ENCODE data around the gene CASZ1. TPM values are rescaled to one million over a fixed set of nuclear protein-coding genes. Genes with fewer than 3 reads are reported as not detected.

CASZ1 gene
- total RNA-seq, 1 experiment from 2014 or later = 6.4 TPM

- no peak for DNase-seq (ENCODE audit: extremely low read depth, low read depth)
These were observed 134.3 kb downstream of the CASZ1 start for GRCh38 chr1:10662090-10662688.

DNA sequence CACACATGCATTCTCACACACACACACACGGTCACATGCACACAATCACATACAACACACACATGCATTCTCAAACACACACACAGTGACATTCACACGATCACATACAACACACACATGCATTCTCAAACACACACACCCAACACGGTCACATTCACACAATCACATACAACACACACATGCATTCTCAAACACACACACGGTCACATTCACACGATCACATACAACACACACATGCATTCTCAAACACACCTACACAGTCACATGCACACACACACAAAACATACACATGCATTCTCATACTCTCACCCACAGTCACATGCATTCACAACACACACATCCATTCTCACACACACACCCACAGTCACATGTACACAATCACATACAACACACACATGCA, 135.0 kb downstream of the CASZ1 start:
- DNase-seq (ENCODE audit: extremely low read depth, low read depth) = no peak

DNA sequence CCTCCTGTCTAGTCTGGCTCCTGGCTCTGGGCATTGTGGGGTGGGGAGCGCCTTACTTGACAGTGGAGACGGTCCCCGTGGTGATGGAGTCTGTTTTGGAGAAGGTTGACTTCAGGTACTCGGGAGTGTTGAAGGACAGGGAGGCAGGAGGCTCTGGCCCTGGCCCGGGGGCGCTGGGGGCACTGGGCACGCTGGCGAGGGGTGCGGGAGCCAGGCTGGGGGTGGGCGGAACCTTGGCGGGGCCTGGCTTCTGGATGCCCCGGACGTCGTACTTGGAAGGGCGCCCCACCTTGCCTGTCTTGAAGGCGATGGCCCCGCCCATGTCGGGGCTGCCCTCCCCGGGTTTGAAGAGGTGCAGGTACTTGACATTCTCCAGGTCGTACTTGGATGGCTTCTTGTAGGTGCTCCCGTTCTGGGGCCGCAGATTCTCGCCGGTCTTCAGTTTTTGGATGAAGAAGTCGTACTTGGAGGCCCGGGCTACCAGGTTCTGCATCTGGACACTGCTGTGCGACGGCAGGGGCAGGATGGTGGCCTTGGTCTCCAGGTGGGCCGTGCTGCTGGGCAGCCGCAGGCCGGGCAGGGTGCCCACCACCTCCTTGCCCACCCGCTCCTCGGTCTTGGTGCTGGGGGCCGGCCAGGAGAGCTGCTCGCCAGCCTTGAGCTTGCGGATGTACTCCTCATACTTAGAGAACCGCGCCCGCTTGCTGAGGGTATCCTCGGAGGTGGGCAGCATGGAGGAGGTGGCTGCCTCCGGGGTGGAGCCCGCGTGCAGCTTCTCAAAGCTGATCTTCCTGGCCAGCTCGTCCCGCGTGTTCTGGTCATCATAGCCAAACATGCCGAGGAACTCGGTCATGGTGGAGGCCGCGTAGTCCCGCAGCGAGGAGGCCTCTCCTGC, 136.6 kb downstream of the CASZ1 start:
- no peak for DNase-seq (ENCODE audit: extremely low read depth, low read depth)

DNA sequence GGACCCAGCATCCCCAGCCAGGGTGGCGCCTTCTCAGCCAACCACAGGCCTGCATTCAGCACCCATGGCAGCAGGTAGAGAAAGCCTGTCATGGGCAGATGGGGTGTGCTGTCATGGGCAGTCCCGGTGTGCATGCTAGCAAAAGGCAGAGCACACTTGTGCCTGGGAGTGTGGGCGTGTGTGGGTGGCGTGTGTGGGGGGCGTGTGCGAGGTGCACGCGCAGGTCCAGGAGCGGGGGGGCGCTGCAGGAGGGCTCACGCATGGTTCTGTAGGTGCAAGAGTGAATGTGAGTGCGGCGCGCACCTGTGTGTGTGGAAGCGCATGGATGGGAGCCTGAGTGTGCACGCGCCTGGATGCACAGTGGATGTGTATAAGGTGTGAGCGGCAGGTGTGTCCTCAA, 137.2 kb downstream of the CASZ1 start:
- DNase-seq (ENCODE audit: extremely low read depth, low read depth) = no peak

GRCh38 chr1:10658396-10659066, 137.9 kb downstream of the CASZ1 start:
- no peak for DNase-seq (ENCODE audit: extremely low read depth, low read depth)

DNA sequence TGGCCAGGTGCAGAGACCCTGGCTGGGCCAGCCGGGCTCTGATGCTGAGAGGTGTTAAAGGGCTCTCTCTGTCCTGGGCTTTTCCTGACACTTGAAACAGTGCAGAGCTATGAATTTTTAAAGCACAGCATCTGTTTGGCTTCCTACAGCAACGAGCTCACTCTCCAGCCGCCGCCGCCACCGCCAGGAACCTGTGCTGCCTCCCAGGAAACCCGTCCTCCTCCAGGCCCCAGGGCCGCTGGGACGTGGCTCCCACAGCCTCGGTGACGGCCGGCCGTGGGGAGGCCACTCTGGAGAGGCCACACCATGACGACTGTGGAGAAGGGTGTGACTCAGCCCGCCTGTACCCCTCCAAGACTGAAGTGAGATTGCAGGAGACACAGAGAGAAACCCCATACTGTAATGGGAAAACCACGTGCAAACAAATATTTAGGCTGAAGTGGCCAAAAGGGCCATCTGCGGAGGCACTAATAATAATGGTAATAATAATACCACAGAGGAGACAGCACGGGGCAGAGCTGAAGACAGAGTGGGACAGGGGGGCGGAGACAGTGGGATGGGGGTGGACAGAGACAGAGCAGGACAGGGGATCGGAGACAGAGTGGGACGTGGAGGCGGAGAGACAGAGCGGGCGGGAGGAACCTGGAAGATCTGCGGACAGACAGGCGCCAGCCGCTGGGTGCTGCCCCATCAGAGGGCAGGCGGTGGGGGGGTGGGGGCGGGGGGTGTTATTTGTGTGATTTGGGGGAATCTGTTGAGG, 139.2 kb downstream of the CASZ1 start:
- no peak for DNase-seq (ENCODE audit: extremely low read depth, low read depth)

DNA sequence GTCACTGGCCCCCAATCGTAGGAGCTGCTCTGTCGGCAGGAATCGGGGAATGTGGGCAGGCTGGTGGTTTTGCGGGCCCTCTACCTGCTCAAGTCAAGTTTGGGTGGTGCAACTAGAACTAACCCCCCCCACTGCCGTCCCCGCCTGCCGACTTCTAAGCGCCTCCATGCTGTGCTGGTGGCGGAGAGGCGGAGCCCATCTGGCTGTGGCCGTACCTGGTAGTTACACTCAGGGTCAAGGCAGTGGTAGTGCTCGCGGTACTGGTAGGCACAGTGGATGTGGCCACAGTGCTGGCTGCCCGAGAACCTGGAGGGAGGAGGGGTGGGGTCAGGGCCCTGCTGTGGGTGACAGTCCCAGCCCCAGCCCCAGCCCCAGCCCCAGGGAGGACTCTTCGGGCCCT, 140.0 kb downstream of the CASZ1 start:
- no peak for DNase-seq (ENCODE audit: extremely low read depth, low read depth)

- DNase-seq (ENCODE audit: extremely low read depth, low read depth) = no peak
These were observed 141.4 kb downstream of the CASZ1 start for GRCh38 chr1:10655002-10655401.

DNA sequence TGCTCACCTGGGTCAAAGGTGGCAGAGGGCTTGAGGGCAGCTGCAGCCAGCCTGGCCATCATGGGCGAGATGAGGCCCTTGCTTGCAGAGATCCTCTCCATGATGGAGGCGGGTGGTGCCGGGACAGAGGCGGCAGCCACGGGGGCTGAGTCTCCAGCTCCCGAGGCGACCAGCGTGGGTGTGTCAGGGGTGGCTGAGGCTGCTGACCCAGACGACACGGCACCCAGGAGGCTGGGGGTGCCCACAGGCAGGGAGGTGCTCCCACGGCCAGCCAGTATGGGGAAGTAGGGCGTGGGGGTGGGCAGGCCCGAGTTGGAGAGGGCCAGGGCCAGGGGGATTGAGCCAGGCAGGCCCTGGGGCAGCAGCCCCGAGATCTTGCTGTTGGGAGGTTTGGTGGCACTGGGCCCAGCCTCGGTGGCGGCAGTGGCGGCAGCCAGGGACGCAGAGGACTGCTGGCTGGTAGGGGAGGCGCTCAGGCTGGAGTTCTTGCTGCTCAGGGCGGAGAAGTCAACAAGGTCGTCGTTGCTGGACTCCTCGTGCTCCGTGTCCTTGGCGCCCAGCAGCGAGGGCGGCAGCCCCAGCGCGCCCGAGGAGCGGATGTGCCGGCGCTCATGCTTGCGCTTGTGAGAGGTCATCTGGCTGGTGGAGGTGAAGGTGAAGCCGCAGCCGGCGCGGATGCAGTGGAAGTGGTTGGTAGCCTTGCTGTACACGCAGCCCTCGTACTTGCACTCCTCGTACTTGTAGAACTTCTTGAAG, 142.9 kb downstream of the CASZ1 start:
- no peak for DNase-seq (ENCODE audit: extremely low read depth, low read depth)

DNA sequence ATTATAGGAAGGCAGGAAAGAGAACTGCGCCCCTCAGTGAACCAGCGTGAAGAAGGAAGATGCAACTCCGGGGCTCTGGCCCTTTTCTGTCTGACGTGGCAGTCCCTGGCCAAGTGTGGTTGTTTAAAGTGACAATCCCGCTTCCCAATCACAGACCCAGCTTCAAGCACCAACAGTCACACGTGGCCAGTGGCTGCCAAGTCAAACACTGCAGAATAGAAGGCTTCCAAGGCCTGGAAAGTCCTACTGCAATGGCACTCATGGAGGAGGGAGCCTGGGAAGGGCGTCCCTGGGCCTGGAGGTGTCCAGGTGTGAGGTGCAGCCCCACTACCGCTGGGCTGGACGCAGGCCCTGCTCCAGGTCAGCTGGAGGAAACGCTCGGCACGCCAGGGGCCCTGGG, 143.8 kb downstream of the CASZ1 start:
- DNase-seq (ENCODE audit: extremely low read depth, low read depth) = no peak

GRCh38 chr1:10651793-10652192, 144.7 kb downstream of the CASZ1 start:
- no peak for DNase-seq (ENCODE audit: extremely low read depth, low read depth)

DNA sequence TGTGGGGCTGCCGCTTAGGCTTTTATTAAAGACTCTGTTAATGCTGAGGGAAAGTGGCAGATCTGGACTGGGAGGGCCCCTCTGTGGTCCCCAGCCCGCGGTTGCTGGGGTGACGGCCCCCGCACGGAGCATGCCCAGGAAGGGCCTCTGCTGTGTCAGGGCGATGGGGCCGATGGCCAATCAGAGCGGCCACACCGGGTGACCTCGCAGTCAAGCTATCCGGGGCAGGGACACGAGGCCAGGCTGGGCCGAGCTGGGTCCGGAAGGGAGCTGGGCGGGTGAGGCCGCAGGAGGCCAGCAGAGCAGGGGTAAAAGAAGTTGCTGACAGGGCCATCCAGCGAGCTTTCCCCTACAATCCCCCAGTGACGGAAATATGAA, 145.1 kb downstream of the CASZ1 start:
- no peak for DNase-seq (ENCODE audit: extremely low read depth, low read depth)

- no peak for DNase-seq (ENCODE audit: extremely low read depth, low read depth)
These were observed 145.7 kb downstream of the CASZ1 start for GRCh38 chr1:10650556-10651388.

- no peak for DNase-seq (ENCODE audit: extremely low read depth, low read depth)
These were observed 146.8 kb downstream of the CASZ1 start for GRCh38 chr1:10649517-10650201.

DNA sequence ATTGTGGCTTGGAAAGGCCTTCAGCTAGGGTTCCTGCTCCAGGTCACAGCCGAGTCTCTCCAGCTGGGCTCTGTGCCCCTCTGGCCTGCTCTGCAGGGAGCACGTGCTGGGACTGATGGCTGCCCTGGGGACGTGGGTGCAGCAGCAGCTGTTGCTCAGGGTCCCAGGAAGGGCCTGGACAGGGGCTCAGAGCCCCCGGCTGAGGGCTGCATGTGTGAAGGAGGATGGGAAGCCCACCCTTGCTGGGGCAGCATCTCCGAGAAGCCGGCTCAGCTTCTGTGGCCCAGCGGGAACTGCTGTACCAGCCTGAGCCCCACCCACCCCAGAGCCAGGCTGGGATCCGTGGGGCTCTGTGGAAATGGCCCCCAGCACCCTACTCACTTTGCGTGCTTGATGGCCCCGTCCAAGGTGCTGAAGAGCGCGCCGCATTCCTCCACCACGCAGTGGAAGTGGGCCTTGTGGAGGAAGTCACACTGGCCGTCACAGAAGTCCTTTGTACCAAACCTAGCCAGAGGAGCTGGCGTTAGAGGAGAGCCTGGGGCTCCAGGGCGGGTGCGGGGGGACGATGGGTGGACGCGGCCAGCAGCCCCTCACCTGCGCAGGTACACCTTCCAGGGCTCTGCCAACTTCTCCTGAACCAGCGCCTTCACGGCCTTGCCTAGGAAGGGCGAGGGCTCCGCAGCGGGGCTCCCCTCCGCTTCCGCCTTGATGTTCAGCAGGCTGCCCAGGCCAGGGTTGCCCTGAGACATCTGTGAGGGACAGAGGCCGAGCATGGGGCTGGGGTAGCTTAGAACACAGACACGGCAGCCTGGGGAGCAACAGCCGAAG, 147.5 kb downstream of the CASZ1 start:
- DNase-seq (ENCODE audit: extremely low read depth, low read depth) = no peak

GRCh38 chr1:10647414-10648170, 148.9 kb downstream of the CASZ1 start:
- no peak for DNase-seq (ENCODE audit: extremely low read depth, low read depth)

- DNase-seq (ENCODE audit: extremely low read depth, low read depth) = no peak
These were observed 150.0 kb downstream of the CASZ1 start for GRCh38 chr1:10646347-10646861.
